Upper lobe of left lung (tissue), 6 donors: ENCODE data around the gene ADCY2. TPM values are rescaled to one million over a fixed set of nuclear protein-coding genes. Genes with fewer than 3 reads are reported as not detected.

Source experiments
- ATAC-seq, 2 donors: fragments of 200-7000 bp; cut with Tn5 transposase; one replicate each; pipeline ENCODE4 v1.9.1; 2022; ENCODE audit warnings: mild to moderate bottlenecking in 2 of 2, moderate library complexity in 2 of 2; ENCODE audit not compliant: low FRiP score in 2 of 2
- DNase-seq, 2 donors: peaks; one replicate each; pipeline ENCODE4 v3.0.0-alpha.2; 2019 to 2020
- H3K27ac ChIP-seq, 4 donors: fragments of 200-600 bp; sonication (generic); one replicate each; pipeline ENCODE4 v1.5.1; 2016 to 2019
- H3K27me3 ChIP-seq, 4 donors: fragments of 200-600 bp; sonication (generic); one replicate each; pipeline ENCODE4 v1.5.1; 2017 to 2019
- H3K36me3 ChIP-seq, 4 donors: fragments of 200-600 bp; sonication (generic); one replicate each; pipeline ENCODE4 v1.5.1; 2016 to 2019
- H3K4me1 ChIP-seq, 4 donors: fragments of 200-600 bp; sonication (generic); one replicate each; pipeline ENCODE4 v1.5.1; 2018 to 2019
- H3K4me3 ChIP-seq, 4 donors: fragments of 200-600 bp; sonication (generic); one replicate each; pipeline ENCODE4 v1.5.1; 2017 to 2019; ENCODE audit warnings: mild to moderate bottlenecking in 2 of 4, moderate library complexity in 1 of 4
- H3K9me3 ChIP-seq, 4 donors: fragments of 200-600 bp; sonication (generic); one replicate each; pipeline ENCODE4 v1.5.1; 2018 to 2019
- EP300 ChIP-seq, 4 donors: sonication (generic); formaldehyde crosslinking; IDR thresholded peaks; one replicate each; pipeline ENCODE4 v1.5.1; 2017; ENCODE audit warnings: antibody characterized with exemption in 4 of 4, control low read depth in 2 of 4
- POLR2A ChIP-seq, 4 donors: fragments of 450-650 bp; IDR thresholded peaks; one replicate each; pipeline ENCODE4 v1.5.1; 2016 to 2017; ENCODE audit warnings: antibody characterized with exemption in 4 of 4, mild to moderate bottlenecking in 2 of 4
- POLR2AphosphoS5 ChIP-seq, 2 donors: sonication (generic); formaldehyde crosslinking; IDR thresholded peaks; one replicate each; pipeline ENCODE4 v1.5.1; 2017; ENCODE audit warnings: antibody characterized with exemption in 2 of 2
- WGBS, 2 donors: methylation state at CpG; one replicate each; pipeline ENCODE4 v1.1.5; 2017 to 2018; 5-methylcytosine and 5-hydroxymethylcytosine counted together
- total RNA-seq, 6 donors: library from RNA; depleted of rRNA in 4 of 6; stranded (reverse); fragments of >200 nt in 4 of 6; gene quantifications; one replicate each; pipeline versions ENCODE4 v1.1.0 to v1.2.1, GENCODE V29; 2016 to 2021
- TF ChIP-seq, protein P1 (sequence below), 6 experiments: fragments of 450-650 bp in 4 of 6; fragments of 200-600 bp in 2 of 6; sonication (generic) in 2 of 6; IDR thresholded peaks; one replicate each; pipeline ENCODE4 v1.5.1; 2016 to 2019; ENCODE audit warnings: antibody characterized with exemption in 6 of 6
- donor health status: DM: no; HTN: no; CAD: no; lungs with moderate emphysema.
- donor health status: DM: no; HTN: yes; CAD: no; lungs with severe emphysema.

Gene ADCY2
- total RNA-seq, 6 donors from 2014 or later = 0.20 to 2.4 (median 0.46) TPM; not detected in 1

DNA sequence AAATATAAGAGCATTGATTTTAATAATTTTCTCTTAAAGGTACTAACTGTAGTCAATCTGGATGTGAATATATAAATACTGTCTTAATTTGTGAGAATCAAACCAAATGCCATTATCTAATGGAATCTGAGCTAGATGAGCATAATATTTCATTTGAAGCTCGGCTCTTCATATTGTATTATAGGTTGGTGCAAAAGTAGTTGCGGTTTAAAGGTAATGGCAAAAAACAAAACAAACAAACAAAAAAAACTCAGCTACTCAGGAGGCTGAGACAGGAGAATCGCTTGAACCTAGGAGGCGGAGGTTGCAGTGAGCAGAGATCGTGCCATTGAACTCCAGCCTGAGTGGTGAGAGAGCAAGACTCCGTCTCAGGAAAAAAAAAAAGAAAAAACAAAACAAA lies 358.6 kb downstream of the ADCY2 start:
- no peak overlapping the region for H3K4me3 ChIP-seq
- WGBS, 2 donors = 83 to 85% methylated on average over 6 of the region's 6 CpGs
- H3K4me1 ChIP-seq = no peaks in the 10 kb centered on the region
- no peaks in the 10 kb centered on the region for H3K9me3 ChIP-seq
- no peaks in the 10 kb centered on the region for H3K36me3 ChIP-seq
- DNase-seq = no peak
- ATAC-seq = no peak
- no peaks in the 10 kb centered on the region for H3K27me3 ChIP-seq
- H3K27ac ChIP-seq = no peak overlapping the region
- TF ChIP-seq POLR2A (IDR thresholded peaks at IDR 0.05) = no peak
- no peak for TF ChIP-seq EP300 (IDR thresholded peaks at IDR 0.05)
- no peak for TF ChIP-seq POLR2AphosphoS5 (IDR thresholded peaks at IDR 0.05)
- TF ChIP-seq, protein P1, sequence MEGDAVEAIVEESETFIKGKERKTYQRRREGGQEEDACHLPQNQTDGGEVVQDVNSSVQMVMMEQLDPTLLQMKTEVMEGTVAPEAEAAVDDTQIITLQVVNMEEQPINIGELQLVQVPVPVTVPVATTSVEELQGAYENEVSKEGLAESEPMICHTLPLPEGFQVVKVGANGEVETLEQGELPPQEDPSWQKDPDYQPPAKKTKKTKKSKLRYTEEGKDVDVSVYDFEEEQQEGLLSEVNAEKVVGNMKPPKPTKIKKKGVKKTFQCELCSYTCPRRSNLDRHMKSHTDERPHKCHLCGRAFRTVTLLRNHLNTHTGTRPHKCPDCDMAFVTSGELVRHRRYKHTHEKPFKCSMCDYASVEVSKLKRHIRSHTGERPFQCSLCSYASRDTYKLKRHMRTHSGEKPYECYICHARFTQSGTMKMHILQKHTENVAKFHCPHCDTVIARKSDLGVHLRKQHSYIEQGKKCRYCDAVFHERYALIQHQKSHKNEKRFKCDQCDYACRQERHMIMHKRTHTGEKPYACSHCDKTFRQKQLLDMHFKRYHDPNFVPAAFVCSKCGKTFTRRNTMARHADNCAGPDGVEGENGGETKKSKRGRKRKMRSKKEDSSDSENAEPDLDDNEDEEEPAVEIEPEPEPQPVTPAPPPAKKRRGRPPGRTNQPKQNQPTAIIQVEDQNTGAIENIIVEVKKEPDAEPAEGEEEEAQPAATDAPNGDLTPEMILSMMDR (IDR thresholded peaks at IDR 0.05) = no peak

- peak; percentile 73 to 82 for ATAC-seq
These were observed 359.2 kb downstream of the ADCY2 start for GRCh38 chr5:7754997-7755596.

GRCh38 chr5:7755958-7756357 lies 360.0 kb downstream of the ADCY2 start:
- 81 to 83% methylated on average over 5 of the region's 5 CpGs for WGBS, 2 donors
- H3K4me3 ChIP-seq = no peak overlapping the region
- no peaks in the 10 kb centered on the region for H3K27me3 ChIP-seq
- H3K9me3 ChIP-seq = no peaks in the 10 kb centered on the region
- DNase-seq (no peak), ATAC-seq (no peak)
- no peak overlapping the region for H3K27ac ChIP-seq
- TF ChIP-seq POLR2AphosphoS5 (IDR thresholded peaks at IDR 0.05) (no peak), POLR2A (IDR thresholded peaks at IDR 0.05) (no peak), EP300 (IDR thresholded peaks at IDR 0.05) (no peak)
- TF ChIP-seq, protein P1 (IDR thresholded peaks at IDR 0.05) = no peak
- H3K36me3 ChIP-seq = no peaks in the 10 kb centered on the region
- H3K4me1 ChIP-seq = no peaks in the 10 kb centered on the region

More at GRCh38 chr5:7754997-7755596, 359.2 kb downstream of the ADCY2 start:
- no peak overlapping the region for H3K4me3 ChIP-seq
- 40 to 54% methylated on average over 8 to 13 of the region's 13 CpGs for WGBS, 2 donors
- H3K4me1 ChIP-seq = no peaks in the 10 kb centered on the region
- peak; percentile 74 to 92 for DNase-seq
- H3K9me3 ChIP-seq = no peaks in the 10 kb centered on the region
- no peaks in the 10 kb centered on the region for H3K36me3 ChIP-seq
- no peaks in the 10 kb centered on the region for H3K27me3 ChIP-seq
- no peak overlapping the region for H3K27ac ChIP-seq
- TF ChIP-seq, protein P1 (IDR thresholded peaks at IDR 0.05) = peak; percentile 34 to 75 (median 51)
- no peak for TF ChIP-seq EP300 (IDR thresholded peaks at IDR 0.05)

GRCh38 chr5:7756453-7756852 lies 360.5 kb downstream of the ADCY2 start:
- Histone ChIP-seq H3K4me3 (no peak overlapping the region), H3K27me3 (no peaks in the 10 kb centered on the region), H3K27ac (no peak overlapping the region), H3K36me3 (no peaks in the 10 kb centered on the region), H3K9me3 (no peaks in the 10 kb centered on the region), H3K4me1 (no peaks in the 10 kb centered on the region)
- DNase-seq (no peak), ATAC-seq (peak in 1 of 2 donors; percentile 64)
- TF ChIP-seq EP300 (IDR thresholded peaks at IDR 0.05) (no peak), POLR2A (IDR thresholded peaks at IDR 0.05) (no peak), POLR2AphosphoS5 (IDR thresholded peaks at IDR 0.05) (no peak)
- TF ChIP-seq, protein P1 (IDR thresholded peaks at IDR 0.05) = no peak
- WGBS, 2 donors = 51 to 54% methylated on average over 4 of the region's 4 CpGs

- TF ChIP-seq, protein P1 (IDR thresholded peaks at IDR 0.05) = no peak
- no peak for TF ChIP-seq EP300 (IDR thresholded peaks at IDR 0.05)
- no peak for TF ChIP-seq POLR2AphosphoS5 (IDR thresholded peaks at IDR 0.05)
- TF ChIP-seq POLR2A (IDR thresholded peaks at IDR 0.05) = no peak
- no peak for ATAC-seq
- H3K27ac ChIP-seq = no peak overlapping the region
- peak in 1 of 2 donors; percentile 33 for DNase-seq
- H3K4me1 ChIP-seq = no peaks in the 10 kb centered on the region
- H3K9me3 ChIP-seq = no peaks in the 10 kb centered on the region
- 92 to 100% methylated on average over 2 to 8 of the region's 8 CpGs for WGBS, 2 donors
- H3K4me3 ChIP-seq = no peak overlapping the region
- H3K27me3 ChIP-seq = no peaks in the 10 kb centered on the region
- no peaks in the 10 kb centered on the region for H3K36me3 ChIP-seq
These were observed 363.4 kb downstream of the ADCY2 start for GRCh38 chr5:7759257-7759871.
